ENCODE results near the gene EGFLAM.
"Not testable (repeated sequence)": the region's sequence is repeated elsewhere in the genome, so short reads cannot be mapped to it uniquely, and the experiment has no call there.

The EGFLAM gene

DNA sequence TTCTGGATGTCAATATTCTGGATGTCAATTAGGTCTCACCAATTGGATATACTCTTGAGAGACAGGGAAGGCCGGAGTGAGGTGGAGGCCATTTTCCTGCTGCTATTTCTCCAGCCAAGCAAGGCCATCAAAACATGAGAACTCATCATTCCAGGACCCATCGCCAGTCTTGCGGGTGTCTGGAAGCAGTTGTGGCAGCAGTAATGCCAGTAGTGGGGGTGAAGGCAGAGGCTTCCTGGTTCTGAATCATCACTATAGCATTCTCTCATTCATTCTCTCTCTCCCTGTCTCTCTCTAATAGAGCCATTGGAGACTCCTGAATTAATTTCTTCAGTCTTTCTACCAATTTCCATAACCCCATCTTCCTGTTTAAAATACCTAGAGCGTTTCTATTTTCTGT is 71.8 kb downstream of the EGFLAM start:
- Histone ChIP-seq H3K4me2 (ENCODE audit: low read length) (no peak overlapping the region), H3K9ac (ENCODE audit: low read length) (no peak overlapping the region), H3K4me1 (ENCODE audit: insufficient read depth, low read length, severe bottlenecking) (no peaks in the 10 kb centered on the region), H3K27me3 (ENCODE audit: insufficient read depth, low read length) (no peaks in the 10 kb centered on the region), H2AFZ (ENCODE audit: low read length) (no peak overlapping the region), H3K27ac (ENCODE audit: low read depth, low read length, poor library complexity, severe bottlenecking) (no peak overlapping the region), H3K9me2 (ENCODE audit: low read depth, low read length) (no peaks in the 10 kb centered on the region), H3K9me3 (ENCODE audit: low read length) (no peaks in the 10 kb centered on the region), H3K79me2 (ENCODE audit: insufficient read depth, low read length) (no peaks in the 10 kb centered on the region), H3F3A (ENCODE audit: insufficient read depth, low read length) (no peaks in the 10 kb centered on the region), H4K20me1 (ENCODE audit: insufficient read depth, low read length) (no peaks in the 10 kb centered on the region), H3K36me3 (ENCODE audit: insufficient read depth, low read length) (no peaks in the 10 kb centered on the region), H3K4me3 (ENCODE audit: low read depth, low read length, poor library complexity, severe bottlenecking) (no peak overlapping the region)
- TF ChIP-seq CTCF (IDR thresholded peaks at IDR 0.05; ENCODE audit: low read length) (no peak), EZH2 (IDR thresholded peaks at IDR 0.05; ENCODE audit: borderline replicate concordance, low read length) (no peak)

GRCh38 chr5:38331831-38332230 is 73.5 kb downstream of the EGFLAM start:
- Histone ChIP-seq H4K20me1 (ENCODE audit: insufficient read depth, low read length) (no peaks in the 10 kb centered on the region), H3K27me3 (ENCODE audit: insufficient read depth, low read length) (no peaks in the 10 kb centered on the region), H3F3A (ENCODE audit: insufficient read depth, low read length) (no peaks in the 10 kb centered on the region), H3K27ac (ENCODE audit: low read depth, low read length, poor library complexity, severe bottlenecking) (no peak overlapping the region), H3K9me3 (ENCODE audit: low read length) (no peaks in the 10 kb centered on the region), H3K79me2 (ENCODE audit: insufficient read depth, low read length) (no peaks in the 10 kb centered on the region), H3K4me3 (ENCODE audit: low read depth, low read length, poor library complexity, severe bottlenecking) (no peak overlapping the region), H3K4me1 (ENCODE audit: insufficient read depth, low read length, severe bottlenecking) (no peaks in the 10 kb centered on the region), H3K4me2 (ENCODE audit: low read length) (no peak overlapping the region), H3K36me3 (ENCODE audit: insufficient read depth, low read length) (no peaks in the 10 kb centered on the region), H3K9me2 (ENCODE audit: low read depth, low read length) (no peaks in the 10 kb centered on the region), H2AFZ (ENCODE audit: low read length) (no peak overlapping the region), H3K9ac (ENCODE audit: low read length) (no peak overlapping the region)
- TF ChIP-seq EZH2 (IDR thresholded peaks at IDR 0.05; ENCODE audit: borderline replicate concordance, low read length) (no peak), CTCF (IDR thresholded peaks at IDR 0.05; ENCODE audit: low read length) (no peak)

GRCh38 chr5:38333181-38333580 is 74.8 kb downstream of the EGFLAM start:
- H3K36me3 ChIP-seq (ENCODE audit: insufficient read depth, low read length); H3K9me3 ChIP-seq (ENCODE audit: low read length); H2AFZ ChIP-seq (ENCODE audit: low read length); H3K27ac ChIP-seq (ENCODE audit: low read depth, low read length, poor library complexity, severe bottlenecking); H3K27me3 ChIP-seq (ENCODE audit: insufficient read depth, low read length); H3K9me2 ChIP-seq (ENCODE audit: low read depth, low read length); H3K9ac ChIP-seq (ENCODE audit: low read length); H4K20me1 ChIP-seq (ENCODE audit: insufficient read depth, low read length); H3K4me1 ChIP-seq (ENCODE audit: insufficient read depth, low read length, severe bottlenecking); H3F3A ChIP-seq (ENCODE audit: insufficient read depth, low read length); H3K4me3 ChIP-seq (ENCODE audit: low read depth, low read length, poor library complexity, severe bottlenecking); H3K4me2 ChIP-seq (ENCODE audit: low read length); H3K79me2 ChIP-seq (ENCODE audit: insufficient read depth, low read length): not testable (repeated sequence)

- Histone ChIP-seq H3K4me2 (ENCODE audit: low read length) (no peak overlapping the region), H3K4me1 (ENCODE audit: insufficient read depth, low read length, severe bottlenecking) (no peaks in the 10 kb centered on the region), H3F3A (ENCODE audit: insufficient read depth, low read length) (no peaks in the 10 kb centered on the region), H3K27ac (ENCODE audit: low read depth, low read length, poor library complexity, severe bottlenecking) (no peak overlapping the region), H3K4me3 (ENCODE audit: low read depth, low read length, poor library complexity, severe bottlenecking) (no peak overlapping the region), H3K27me3 (ENCODE audit: insufficient read depth, low read length) (no peaks in the 10 kb centered on the region), H2AFZ (ENCODE audit: low read length) (no peak overlapping the region), H3K9me3 (ENCODE audit: low read length) (no peaks in the 10 kb centered on the region), H3K9me2 (ENCODE audit: low read depth, low read length) (no peaks in the 10 kb centered on the region), H4K20me1 (ENCODE audit: insufficient read depth, low read length) (no peaks in the 10 kb centered on the region), H3K36me3 (ENCODE audit: insufficient read depth, low read length) (no peaks in the 10 kb centered on the region), H3K9ac (ENCODE audit: low read length) (no peak overlapping the region), H3K79me2 (ENCODE audit: insufficient read depth, low read length) (no peaks in the 10 kb centered on the region)
- TF ChIP-seq EZH2 (IDR thresholded peaks at IDR 0.05; ENCODE audit: borderline replicate concordance, low read length) (no peak), CTCF (IDR thresholded peaks at IDR 0.05; ENCODE audit: low read length) (no peak)
Observed at GRCh38 chr5:38338455-38338854, 80.1 kb downstream of the EGFLAM start.

Data from OCI-LY1 (cell line).